Neutrophil (primary cell): ENCODE data around the gene SLC9A3.

Source experiments
- H3K27ac ChIP-seq: fragments of 200-600 bp; sonication (generic); 2 replicates; pipeline ENCODE4 v1.5.1; 2016; ENCODE audit warnings: mild to moderate bottlenecking, moderate library complexity
- H3K27me3 ChIP-seq: fragments of 200-600 bp; sonication (generic); 2 replicates; pipeline ENCODE4 v1.6.0; 2016; ENCODE audit warnings: mild to moderate bottlenecking
- H3K36me3 ChIP-seq: fragments of 200-600 bp; sonication (generic); 2 replicates; pipeline ENCODE4 v1.5.1; 2017
- H3K4me1 ChIP-seq, 2 experiments: fragments of 200-600 bp in 1 of 2; sonication (generic) in 1 of 2; 1 replicate in 1 of 2; 2 replicates in 1 of 2; pipeline versions ENCODE4 v1.5.1 to v1.6.1; 2013 to 2016; ENCODE audit warnings: low read depth in 1 of 2, low read length in 1 of 2, mild to moderate bottlenecking in 1 of 2, moderate library complexity in 1 of 2; ENCODE audit not compliant: control insufficient read depth in 1 of 2, insufficient read depth in 1 of 2
- H3K4me3 ChIP-seq, 2 experiments: fragments of 200-600 bp in 1 of 2; sonication (generic) in 1 of 2; 1 replicate in 1 of 2; 2 replicates in 1 of 2; pipeline ENCODE4 v1.5.1; 2013 to 2016; ENCODE audit warnings: low read depth in 1 of 2, low read length in 1 of 2, mild to moderate bottlenecking in 1 of 2, moderate library complexity in 1 of 2
- H3K9me3 ChIP-seq: fragments of 200-600 bp; sonication (generic); 2 replicates; pipeline ENCODE4 v1.5.1; 2016
- CTCF ChIP-seq: fragments of 200-600 bp; sonication (generic); IDR thresholded peaks from 2 replicates; pipeline ENCODE4 v1.5.1; 2016; ENCODE audit warnings: antibody characterized with exemption

SLC9A3 gene

GRCh38 chr5:423626-424261 lies 100.5 kb downstream of the SLC9A3 start:
- no peaks in the 10 kb centered on the region for H3K4me1 ChIP-seq
- peaks cover 13% of the 10 kb centered on the region for H3K27me3 ChIP-seq
- H3K4me3 ChIP-seq: no peak overlapping the region
- no peaks in the 10 kb centered on the region for H3K36me3 ChIP-seq
- no peak overlapping the region for H3K27ac ChIP-seq
- no peaks in the 10 kb centered on the region for H3K9me3 ChIP-seq
- no peak for TF ChIP-seq CTCF

GRCh38 chr5:423233-423565 lies 101.0 kb downstream of the SLC9A3 start:
- no peaks in the 10 kb centered on the region for H3K4me1 ChIP-seq
- H3K27me3 ChIP-seq: peaks cover 12% of the 10 kb centered on the region
- H3K36me3 ChIP-seq: no peaks in the 10 kb centered on the region
- H3K4me3 ChIP-seq: no peak overlapping the region
- TF ChIP-seq CTCF: no peak
- no peaks in the 10 kb centered on the region for H3K9me3 ChIP-seq
- no peak overlapping the region for H3K27ac ChIP-seq

GRCh38 chr5:422323-423232 lies 101.7 kb downstream of the SLC9A3 start:
- no peak for TF ChIP-seq CTCF
- Histone ChIP-seq H3K27me3 (peaks cover 6% of the 10 kb centered on the region), H3K4me1 (no peaks in the 10 kb centered on the region), H3K27ac (no peak overlapping the region), H3K4me3 (no peak overlapping the region), H3K36me3 (no peaks in the 10 kb centered on the region), H3K9me3 (no peaks in the 10 kb centered on the region)

GRCh38 chr5:421901-422300 lies 102.3 kb downstream of the SLC9A3 start:
- Histone ChIP-seq H3K27ac (no peak overlapping the region), H3K4me1 (no peaks in the 10 kb centered on the region), H3K4me3 (no peak overlapping the region), H3K9me3 (no peaks in the 10 kb centered on the region), H3K27me3 (peaks cover 5% of the 10 kb centered on the region), H3K36me3 (no peaks in the 10 kb centered on the region)
- TF ChIP-seq CTCF: no peak

GRCh38 chr5:421287-421880 lies 102.9 kb downstream of the SLC9A3 start:
- Histone ChIP-seq H3K27me3 (peaks cover 5% of the 10 kb centered on the region), H3K27ac (no peak overlapping the region), H3K9me3 (no peaks in the 10 kb centered on the region), H3K36me3 (no peaks in the 10 kb centered on the region), H3K4me3 (no peak overlapping the region), H3K4me1 (no peaks in the 10 kb centered on the region)
- no peak for TF ChIP-seq CTCF
